A549 (cell line): Measurements from ENCODE around the gene CPXM1. TPM values are rescaled to one million over a fixed set of nuclear protein-coding genes. Genes with fewer than 3 reads are reported as not detected.

ENCODE experiments used
- ATAC-seq, 2 experiments: fragments of 200-7000 bp in 1 of 2; fragments of >200 bp in 1 of 2; cut with Nextera tagmentation in 1 of 2; cut with Tn5 transposase in 1 of 2; 3 replicates each; pipeline versions ENCODE4 v1.8.0 to v1.9.1; 2018 to 2020; ENCODE audit warnings: mild to moderate bottlenecking in 1 of 2, moderate library complexity in 1 of 2
- CTCF ChIA-PET: fragments of 300-600 bp; sonication (Branson Sonifier 250); formaldehyde crosslinking; extraction: SDS; loops from one replicate; lab custom pipeline; 2021; ENCODE audit warnings: antibody characterized with exemption, inconsistent platforms; lab: Yijun Ruan, JAX
- POLR2A ChIA-PET: fragments of 350-600 bp; formaldehyde crosslinking; extraction: SDS; loops from one replicate; lab custom pipeline; 2021; ENCODE audit warnings: antibody characterized with exemption, inconsistent platforms; lab: Yijun Ruan, JAX
- DNase-seq, 2 experiments: peaks; one replicate each; pipeline versions ENCODE4 v3.0.0 to v3.0.0-alpha.2; 2011 to 2016; ENCODE audit warnings: low read depth in 1 of 2, low spot score in 1 of 2
- FAIRE-seq: peaks from 2 replicates; lab custom pipeline; 2011; peaks lifted over from hg19 to GRCh38; lab: Jason Lieb, UNC
- H3K27ac ChIP-seq, 2 experiments: fragments of >200 bp; sonication (Bioruptor Twin); formaldehyde crosslinking; 3 replicates each; pipeline ENCODE4 v1.5.1; 2016 to 2017
- H3K4me1 ChIP-seq: fragments of >200 bp; sonication (Bioruptor Twin); formaldehyde crosslinking; 3 replicates; pipeline ENCODE4 v1.6.1; 2016
- H3K4me2 ChIP-seq: fragments of >200 bp; sonication (Bioruptor Twin); formaldehyde crosslinking; 3 replicates; pipeline ENCODE4 v1.6.1; 2016
- H3K4me3 ChIP-seq: fragments of >200 bp; sonication (Bioruptor Twin); formaldehyde crosslinking; 3 replicates; pipeline ENCODE4 v1.5.1; 2016
- H3K9me3 ChIP-seq: fragments of >200 bp; sonication (Bioruptor Twin); formaldehyde crosslinking; 3 replicates; pipeline ENCODE4 v1.6.1; 2016
- CBX8 ChIP-seq: fragments of 200-600 bp; sonication (generic); IDR thresholded peaks from 2 replicates; pipeline ENCODE4 v1.6.1; 2016
- CHD4 ChIP-seq: fragments of 200-600 bp; sonication (generic); IDR thresholded peaks from 2 replicates; pipeline ENCODE4 v1.6.1; 2016; ENCODE audit warnings: antibody characterized with exemption, mild to moderate bottlenecking, borderline replicate concordance
- EHMT2 ChIP-seq: fragments of 200-600 bp; sonication (generic); IDR thresholded peaks from 2 replicates; pipeline ENCODE4 v1.6.1; 2016; ENCODE audit warnings: antibody characterized with exemption, low read depth, mild to moderate bottlenecking, moderate library complexity
- HOXA7 ChIP-seq: fragments of 250-450 bp; sonication (Bioruptor Pico); IDR thresholded peaks from 2 replicates; pipeline ENCODE4 v1.5.0; 2020; ENCODE audit warnings: mild to moderate bottlenecking, moderate library complexity
- KDM1A ChIP-seq: fragments of 200-600 bp; sonication (generic); IDR thresholded peaks from 2 replicates; pipeline ENCODE4 v1.6.1; 2016; ENCODE audit warnings: low read depth, mild to moderate bottlenecking
- MAFK ChIP-seq: fragments of 450-650 bp; IDR thresholded peaks from 2 replicates; pipeline ENCODE4 v1.6.1; 2014; ENCODE audit not compliant: partially characterized antibody
- MAZ ChIP-seq: fragments of 150-350 bp; IDR thresholded peaks from 2 replicates; pipeline ENCODE4 v1.6.1; 2014; ENCODE audit warnings: antibody characterized with exemption, low read depth, low read length, borderline replicate concordance
- NFE2L2 ChIP-seq: fragments of 150-350 bp; conservative IDR thresholded peaks from 2 replicates; pipeline ENCODE4 v1.6.1; 2014; ENCODE audit warnings: low read length
- NPAS2 ChIP-seq: fragments of 250-450 bp; sonication (Bioruptor Pico); IDR thresholded peaks from 2 replicates; pipeline ENCODE4 v1.8.0; 2022; ENCODE audit warnings: mild to moderate bottlenecking, moderate library complexity, borderline replicate concordance
- POLR2A ChIP-seq: IDR thresholded peaks from 2 replicates; pipeline ENCODE4 v1.6.1; 2012; ENCODE audit warnings: mild to moderate bottlenecking, low read length
- RAD21 ChIP-seq, 2 experiments: fragments of >200 bp in 1 of 2; sonication (Bioruptor Twin) in 1 of 2; formaldehyde crosslinking in 1 of 2; IDR thresholded peaks in 1 of 2; conservative IDR thresholded peaks in 1 of 2; 2 replicates in 1 of 2; 3 replicates in 1 of 2; pipeline ENCODE4 v1.6.1; 2012 to 2018; ENCODE audit warnings: inconsistent platforms in 1 of 2
- RARB ChIP-seq: fragments of 250-450 bp; sonication (Bioruptor Pico); IDR thresholded peaks from 2 replicates; pipeline ENCODE4 v1.8.0; 2021; ENCODE audit warnings: mild to moderate bottlenecking, moderate library complexity
- RCOR1 ChIP-seq: fragments of 150-350 bp; IDR thresholded peaks from 2 replicates; pipeline ENCODE4 v1.6.1; 2014; ENCODE audit warnings: antibody characterized with exemption, low read length, low read depth
- RFX5 ChIP-seq: fragments of 450-650 bp; IDR thresholded peaks from 2 replicates; pipeline ENCODE4 v1.7.1; 2014; ENCODE audit warnings: antibody characterized with exemption, mild to moderate bottlenecking, moderate library complexity
- RNF2 ChIP-seq: fragments of 200-600 bp; sonication (generic); IDR thresholded peaks from 2 replicates; pipeline ENCODE4 v1.6.1; 2016; ENCODE audit warnings: low read depth, mild to moderate bottlenecking, antibody characterized with exemption, moderate library complexity, borderline replicate concordance
- TP53 ChIP-seq: fragments of 250-450 bp; sonication (Bioruptor Pico); IDR thresholded peaks from 2 replicates; pipeline ENCODE4 v1.5.0; 2021; ENCODE audit warnings: mild to moderate bottlenecking, moderate library complexity
- ZNF302 ChIP-seq: fragments of 250-450 bp; sonication (Bioruptor Pico); IDR thresholded peaks from 2 replicates; pipeline ENCODE4 v1.9.0; 2021; ENCODE audit warnings: inconsistent platforms, mild to moderate bottlenecking, moderate library complexity
- WGBS: methylation state at CpG from one replicate; pipeline ENCODE4 v1.1.6; 2017; ENCODE audit errors: missing lambda C conversion rate; 5-methylcytosine and 5-hydroxymethylcytosine counted together
- polyA plus RNA-seq, 4 experiments: library from polyadenylated mRNA; depleted of rRNA in 3 of 4; stranded (reverse); fragments of >200 nt; fragmentation: RNase III in 1 of 4; extraction: RNeasy Plus Mini Kit Qiagen cat#74134 plus additional on column Dnase treatment in 1 of 4; gene quantifications; 2 replicates in 3 of 4; 3 replicates in 1 of 4; pipeline ENCODE4 v1.2.3, GENCODE V29; 2011 to 2017
- TF ChIP-seq, protein P1 (sequence below): IDR thresholded peaks from 2 replicates; pipeline ENCODE4 v1.6.1; 2012; ENCODE audit warnings: low read depth, borderline replicate concordance
- TF ChIP-seq, protein P2 (sequence below): fragments of >200 bp; sonication (Bioruptor Twin); formaldehyde crosslinking; IDR thresholded peaks from 3 replicates; pipeline ENCODE4 v1.5.1; 2016
- TF ChIP-seq, protein P3 (sequence below): IDR thresholded peaks from 2 replicates; pipeline ENCODE4 v1.6.1; 2012
- TF ChIP-seq, protein P4 (sequence below): fragments of 250-450 bp; sonication (Bioruptor Pico); IDR thresholded peaks from 2 replicates; pipeline ENCODE4 v1.5.0; 2020; ENCODE audit warnings: low read depth, mild to moderate bottlenecking, moderate library complexity
- TF ChIP-seq, protein P5 (sequence below): fragments of 450-650 bp; IDR thresholded peaks from 2 replicates; pipeline ENCODE4 v1.6.1; 2014; ENCODE audit warnings: antibody characterized with exemption
- TF ChIP-seq, protein P6 (sequence below): fragments of 250-450 bp; sonication (Bioruptor Pico); IDR thresholded peaks from 2 replicates; pipeline ENCODE4 v1.5.0; 2021; ENCODE audit warnings: mild to moderate bottlenecking, moderate library complexity, borderline replicate concordance

CPXM1 gene
- polyA plus RNA-seq, 2 of the 4 experiments (the other 2 are of a cell fraction): not detected

DNA sequence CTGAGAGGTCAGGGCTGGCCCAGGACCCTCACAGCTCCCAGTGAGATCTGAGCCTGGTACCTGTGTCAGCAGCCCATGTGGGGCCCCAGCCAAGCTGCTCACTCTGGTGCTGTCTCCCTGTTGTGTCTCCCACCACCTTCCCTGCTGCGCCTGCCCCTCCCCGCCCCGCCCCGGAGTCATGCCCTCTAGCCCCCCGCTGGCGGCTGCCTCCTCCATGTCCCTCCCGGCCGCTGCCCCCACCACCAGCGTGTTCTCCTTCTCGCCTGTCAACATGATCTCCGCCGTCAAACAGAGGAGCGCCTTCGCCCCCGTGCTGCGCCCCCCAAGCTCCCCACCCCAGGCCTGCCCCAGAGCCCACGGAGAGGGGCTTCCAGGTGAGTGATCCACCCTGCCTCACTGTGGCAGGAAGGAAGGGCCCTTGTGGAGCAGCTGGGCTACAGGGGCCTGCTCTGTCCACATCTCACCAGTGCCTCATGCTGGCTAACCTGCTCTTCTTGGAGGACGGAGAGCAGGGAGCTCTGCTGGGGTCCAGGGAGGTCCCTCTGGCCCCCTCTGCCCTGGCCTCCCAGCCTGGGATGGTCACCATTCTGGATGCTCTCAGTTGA is 44.9 kb downstream of the CPXM1 start:
- ChIA-PET POLR2A (no interaction called here), CTCF (interaction anchor here (0.5 to 7.2 kb wide), 42 partner anchors 9 to 1254 kb away, joined by 3 to 170 read pairs (median 5); partner anchors contain the start of genes PCED1A and VPS16)
- H3K9me3 ChIP-seq: no peaks in the 10 kb centered on the region
- no peak overlapping the region for H3K27ac ChIP-seq
- TF ChIP-seq CHD4 (no peak), TP53 (CRISPR knock-in tag) (no peak), NPAS2 (no peak), MAZ (no peak), RNF2 (no peak)
- TF ChIP-seq, protein P1, sequence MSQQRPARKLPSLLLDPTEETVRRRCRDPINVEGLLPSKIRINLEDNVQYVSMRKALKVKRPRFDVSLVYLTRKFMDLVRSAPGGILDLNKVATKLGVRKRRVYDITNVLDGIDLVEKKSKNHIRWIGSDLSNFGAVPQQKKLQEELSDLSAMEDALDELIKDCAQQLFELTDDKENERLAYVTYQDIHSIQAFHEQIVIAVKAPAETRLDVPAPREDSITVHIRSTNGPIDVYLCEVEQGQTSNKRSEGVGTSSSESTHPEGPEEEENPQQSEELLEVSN: no peak
- TF ChIP-seq, protein P2, sequence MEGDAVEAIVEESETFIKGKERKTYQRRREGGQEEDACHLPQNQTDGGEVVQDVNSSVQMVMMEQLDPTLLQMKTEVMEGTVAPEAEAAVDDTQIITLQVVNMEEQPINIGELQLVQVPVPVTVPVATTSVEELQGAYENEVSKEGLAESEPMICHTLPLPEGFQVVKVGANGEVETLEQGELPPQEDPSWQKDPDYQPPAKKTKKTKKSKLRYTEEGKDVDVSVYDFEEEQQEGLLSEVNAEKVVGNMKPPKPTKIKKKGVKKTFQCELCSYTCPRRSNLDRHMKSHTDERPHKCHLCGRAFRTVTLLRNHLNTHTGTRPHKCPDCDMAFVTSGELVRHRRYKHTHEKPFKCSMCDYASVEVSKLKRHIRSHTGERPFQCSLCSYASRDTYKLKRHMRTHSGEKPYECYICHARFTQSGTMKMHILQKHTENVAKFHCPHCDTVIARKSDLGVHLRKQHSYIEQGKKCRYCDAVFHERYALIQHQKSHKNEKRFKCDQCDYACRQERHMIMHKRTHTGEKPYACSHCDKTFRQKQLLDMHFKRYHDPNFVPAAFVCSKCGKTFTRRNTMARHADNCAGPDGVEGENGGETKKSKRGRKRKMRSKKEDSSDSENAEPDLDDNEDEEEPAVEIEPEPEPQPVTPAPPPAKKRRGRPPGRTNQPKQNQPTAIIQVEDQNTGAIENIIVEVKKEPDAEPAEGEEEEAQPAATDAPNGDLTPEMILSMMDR: no peak
- H3K4me1 ChIP-seq: peaks cover 31% of the 10 kb centered on the region
- no peak overlapping the region for H3K4me2 ChIP-seq
- ATAC-seq (no peak), FAIRE-seq (no peak), DNase-seq (no peak)
- H3K4me3 ChIP-seq: no peak overlapping the region
- WGBS: 53% methylated on average over 7 of the region's 18 CpGs

DNA sequence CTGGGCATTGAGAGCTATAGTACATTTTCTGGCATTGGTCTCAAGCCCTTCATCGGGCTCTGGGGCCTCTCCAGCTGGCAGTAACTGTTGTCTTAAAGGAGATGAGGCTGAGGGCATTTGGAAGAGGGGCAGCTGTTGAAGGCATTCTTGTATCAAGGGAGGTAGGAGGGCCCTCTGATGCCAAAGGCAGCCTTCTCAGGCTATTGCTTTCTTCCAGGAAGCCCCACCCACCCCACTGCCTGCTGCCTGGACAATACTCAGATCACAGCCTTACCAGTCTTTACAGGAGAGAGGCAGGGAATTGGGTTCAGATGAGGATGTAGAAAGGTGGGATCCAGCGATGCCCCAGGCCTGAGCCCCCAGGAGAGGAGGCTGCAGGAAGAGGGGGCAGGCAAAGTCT is 46.0 kb downstream of the CPXM1 start:
- Histone ChIP-seq H3K4me2 (no peak overlapping the region), H3K4me3 (no peak overlapping the region), H3K27ac (no peak overlapping the region), H3K9me3 (no peaks in the 10 kb centered on the region), H3K4me1 (peaks cover 37% of the 10 kb centered on the region)
- no peak for FAIRE-seq
- 21% methylated on average over 2 of the region's 2 CpGs for WGBS
- no peak for ATAC-seq
- DNase-seq: no peak
- ChIA-PET CTCF (interaction anchor here (0.6 to 7.2 kb wide), 20 partner anchors 8 to 250 kb away, joined by 3 to 170 read pairs (median 7); no protein-coding TSS in a partner anchor), POLR2A (no interaction called here)
- TF ChIP-seq RFX5 (no peak), POLR2A (no peak), RARB (no peak), EHMT2 (no peak), MAFK (no peak), NFE2L2 (no peak), HOXA7 (CRISPR knock-in tag) (no peak), RAD21 (conservative IDR thresholded peaks at IDR 0.05 in 1 of 2, IDR thresholded peaks at IDR 0.05 in 1 of 2) (no peak), ZNF302 (CRISPR knock-in tag) (no peak), TP53 (CRISPR knock-in tag) (no peak), CBX8 (no peak), KDM1A (no peak), RCOR1 (no peak)
- TF ChIP-seq, protein P3, sequence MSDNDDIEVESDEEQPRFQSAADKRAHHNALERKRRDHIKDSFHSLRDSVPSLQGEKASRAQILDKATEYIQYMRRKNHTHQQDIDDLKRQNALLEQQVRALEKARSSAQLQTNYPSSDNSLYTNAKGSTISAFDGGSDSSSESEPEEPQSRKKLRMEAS: no peak
- TF ChIP-seq, protein P4, sequence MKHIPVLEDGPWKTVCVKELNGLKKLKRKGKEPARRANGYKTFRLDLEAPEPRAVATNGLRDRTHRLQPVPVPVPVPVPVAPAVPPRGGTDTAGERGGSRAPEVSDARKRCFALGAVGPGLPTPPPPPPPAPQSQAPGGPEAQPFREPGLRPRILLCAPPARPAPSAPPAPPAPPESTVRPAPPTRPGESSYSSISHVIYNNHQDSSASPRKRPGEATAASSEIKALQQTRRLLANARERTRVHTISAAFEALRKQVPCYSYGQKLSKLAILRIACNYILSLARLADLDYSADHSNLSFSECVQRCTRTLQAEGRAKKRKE (CRISPR knock-in tag): no peak
- TF ChIP-seq, protein P1: no peak
- TF ChIP-seq, protein P5, sequence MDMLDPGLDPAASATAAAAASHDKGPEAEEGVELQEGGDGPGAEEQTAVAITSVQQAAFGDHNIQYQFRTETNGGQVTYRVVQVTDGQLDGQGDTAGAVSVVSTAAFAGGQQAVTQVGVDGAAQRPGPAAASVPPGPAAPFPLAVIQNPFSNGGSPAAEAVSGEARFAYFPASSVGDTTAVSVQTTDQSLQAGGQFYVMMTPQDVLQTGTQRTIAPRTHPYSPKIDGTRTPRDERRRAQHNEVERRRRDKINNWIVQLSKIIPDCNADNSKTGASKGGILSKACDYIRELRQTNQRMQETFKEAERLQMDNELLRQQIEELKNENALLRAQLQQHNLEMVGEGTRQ: no peak
- TF ChIP-seq, protein P6, sequence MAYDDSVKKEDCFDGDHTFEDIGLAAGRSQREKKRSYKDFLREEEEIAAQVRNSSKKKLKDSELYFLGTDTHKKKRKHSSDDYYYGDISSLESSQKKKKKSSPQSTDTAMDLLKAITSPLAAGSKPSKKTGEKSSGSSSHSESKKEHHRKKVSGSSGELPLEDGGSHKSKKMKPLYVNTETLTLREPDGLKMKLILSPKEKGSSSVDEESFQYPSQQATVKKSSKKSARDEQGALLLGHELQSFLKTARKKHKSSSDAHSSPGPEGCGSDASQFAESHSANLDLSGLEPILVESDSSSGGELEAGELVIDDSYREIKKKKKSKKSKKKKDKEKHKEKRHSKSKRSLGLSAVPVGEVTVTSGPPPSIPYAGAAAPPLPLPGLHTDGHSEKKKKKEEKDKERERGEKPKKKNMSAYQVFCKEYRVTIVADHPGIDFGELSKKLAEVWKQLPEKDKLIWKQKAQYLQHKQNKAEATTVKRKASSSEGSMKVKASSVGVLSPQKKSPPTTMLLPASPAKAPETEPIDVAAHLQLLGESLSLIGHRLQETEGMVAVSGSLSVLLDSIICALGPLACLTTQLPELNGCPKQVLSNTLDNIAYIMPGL (CRISPR knock-in tag): no peak
